ENCODE data around the gene NR5A2.

The NR5A2 gene

DNA sequence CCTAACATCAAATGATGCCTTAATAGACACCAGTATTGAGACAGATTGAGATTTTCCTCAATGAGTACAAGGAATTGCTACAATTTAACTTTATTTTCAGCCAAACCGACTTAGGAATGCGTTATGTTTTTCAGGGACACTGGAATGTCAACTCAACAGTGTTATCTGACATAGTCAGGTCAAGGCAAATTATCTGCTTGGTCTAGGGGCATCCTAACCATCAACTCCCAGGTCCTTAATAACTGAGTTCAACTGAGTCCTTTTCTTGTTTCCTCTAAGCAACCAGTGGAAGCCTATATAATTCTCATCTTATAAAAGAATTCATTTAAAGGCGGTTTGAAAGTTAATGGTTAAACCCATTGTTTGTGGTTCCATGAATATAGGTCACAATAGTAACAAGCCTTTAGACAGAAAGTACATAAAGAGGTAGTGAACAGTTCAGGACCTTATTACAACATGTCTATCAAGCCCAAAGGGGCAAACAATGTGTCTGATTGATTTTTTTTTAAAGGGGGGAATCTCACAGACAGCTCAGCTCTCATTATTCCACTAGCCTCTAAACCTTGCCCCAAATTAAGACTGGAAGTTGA is 32.3 kb upstream of the NR5A2 start:
- H3K4me3 ChIP-seq (ENCODE audit: low read depth, low read length), result no peak overlapping the region
- no peak for TF ChIP-seq MYC (IDR thresholded peaks at IDR 0.05; ENCODE audit: low read depth, low read length)
- TF ChIP-seq POLR2A (IDR thresholded peaks at IDR 0.05; ENCODE audit: extremely low read depth, insufficient read length), result no peak
- TF ChIP-seq, protein P1, sequence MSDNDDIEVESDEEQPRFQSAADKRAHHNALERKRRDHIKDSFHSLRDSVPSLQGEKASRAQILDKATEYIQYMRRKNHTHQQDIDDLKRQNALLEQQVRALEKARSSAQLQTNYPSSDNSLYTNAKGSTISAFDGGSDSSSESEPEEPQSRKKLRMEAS (IDR thresholded peaks at IDR 0.05; ENCODE audit: low read depth, low read length), result no peak
- TF ChIP-seq, protein P2, sequence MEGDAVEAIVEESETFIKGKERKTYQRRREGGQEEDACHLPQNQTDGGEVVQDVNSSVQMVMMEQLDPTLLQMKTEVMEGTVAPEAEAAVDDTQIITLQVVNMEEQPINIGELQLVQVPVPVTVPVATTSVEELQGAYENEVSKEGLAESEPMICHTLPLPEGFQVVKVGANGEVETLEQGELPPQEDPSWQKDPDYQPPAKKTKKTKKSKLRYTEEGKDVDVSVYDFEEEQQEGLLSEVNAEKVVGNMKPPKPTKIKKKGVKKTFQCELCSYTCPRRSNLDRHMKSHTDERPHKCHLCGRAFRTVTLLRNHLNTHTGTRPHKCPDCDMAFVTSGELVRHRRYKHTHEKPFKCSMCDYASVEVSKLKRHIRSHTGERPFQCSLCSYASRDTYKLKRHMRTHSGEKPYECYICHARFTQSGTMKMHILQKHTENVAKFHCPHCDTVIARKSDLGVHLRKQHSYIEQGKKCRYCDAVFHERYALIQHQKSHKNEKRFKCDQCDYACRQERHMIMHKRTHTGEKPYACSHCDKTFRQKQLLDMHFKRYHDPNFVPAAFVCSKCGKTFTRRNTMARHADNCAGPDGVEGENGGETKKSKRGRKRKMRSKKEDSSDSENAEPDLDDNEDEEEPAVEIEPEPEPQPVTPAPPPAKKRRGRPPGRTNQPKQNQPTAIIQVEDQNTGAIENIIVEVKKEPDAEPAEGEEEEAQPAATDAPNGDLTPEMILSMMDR (IDR thresholded peaks at IDR 0.05; ENCODE audit: low read depth, low read length), result no peak
- DNase-seq (ENCODE audit: low read depth), result no peak

- DNase-seq (ENCODE audit: low read depth), result no peak
- no peak overlapping the region for H3K4me3 ChIP-seq (ENCODE audit: low read depth, low read length)
- TF ChIP-seq, protein P2 (IDR thresholded peaks at IDR 0.05; ENCODE audit: low read depth, low read length), result no peak
- TF ChIP-seq, protein P1 (IDR thresholded peaks at IDR 0.05; ENCODE audit: low read depth, low read length), result no peak
- no peak for TF ChIP-seq POLR2A (IDR thresholded peaks at IDR 0.05; ENCODE audit: extremely low read depth, insufficient read length)
- no peak for TF ChIP-seq MYC (IDR thresholded peaks at IDR 0.05; ENCODE audit: low read depth, low read length)
Observed at GRCh38 chr1:200005165-200005564, 22.3 kb upstream of the NR5A2 start.

GRCh38 chr1:200006711-200007110 is 20.8 kb upstream of the NR5A2 start:
- DNase-seq (ENCODE audit: low read depth), result no peak
- no peak for TF ChIP-seq POLR2A (IDR thresholded peaks at IDR 0.05; ENCODE audit: extremely low read depth, insufficient read length)
- TF ChIP-seq, protein P2 (IDR thresholded peaks at IDR 0.05; ENCODE audit: low read depth, low read length), result no peak
- TF ChIP-seq MYC (IDR thresholded peaks at IDR 0.05; ENCODE audit: low read depth, low read length), result no peak
- TF ChIP-seq, protein P1 (IDR thresholded peaks at IDR 0.05; ENCODE audit: low read depth, low read length), result no peak

GRCh38 chr1:200015811-200016210 is 11.7 kb upstream of the NR5A2 start:
- no peak overlapping the region for H3K4me3 ChIP-seq (ENCODE audit: low read depth, low read length)
- TF ChIP-seq, protein P2 (IDR thresholded peaks at IDR 0.05; ENCODE audit: low read depth, low read length), result no peak
- TF ChIP-seq, protein P1 (IDR thresholded peaks at IDR 0.05; ENCODE audit: low read depth, low read length), result no peak
- TF ChIP-seq MYC (IDR thresholded peaks at IDR 0.05; ENCODE audit: low read depth, low read length) (no peak), POLR2A (IDR thresholded peaks at IDR 0.05; ENCODE audit: extremely low read depth, insufficient read length) (no peak)
- DNase-seq (ENCODE audit: low read depth), result no peak

More at GRCh38 chr1:200006711-200007110, 20.8 kb upstream of the NR5A2 start:
- no peak overlapping the region for H3K4me3 ChIP-seq (ENCODE audit: low read depth, low read length)

DNA sequence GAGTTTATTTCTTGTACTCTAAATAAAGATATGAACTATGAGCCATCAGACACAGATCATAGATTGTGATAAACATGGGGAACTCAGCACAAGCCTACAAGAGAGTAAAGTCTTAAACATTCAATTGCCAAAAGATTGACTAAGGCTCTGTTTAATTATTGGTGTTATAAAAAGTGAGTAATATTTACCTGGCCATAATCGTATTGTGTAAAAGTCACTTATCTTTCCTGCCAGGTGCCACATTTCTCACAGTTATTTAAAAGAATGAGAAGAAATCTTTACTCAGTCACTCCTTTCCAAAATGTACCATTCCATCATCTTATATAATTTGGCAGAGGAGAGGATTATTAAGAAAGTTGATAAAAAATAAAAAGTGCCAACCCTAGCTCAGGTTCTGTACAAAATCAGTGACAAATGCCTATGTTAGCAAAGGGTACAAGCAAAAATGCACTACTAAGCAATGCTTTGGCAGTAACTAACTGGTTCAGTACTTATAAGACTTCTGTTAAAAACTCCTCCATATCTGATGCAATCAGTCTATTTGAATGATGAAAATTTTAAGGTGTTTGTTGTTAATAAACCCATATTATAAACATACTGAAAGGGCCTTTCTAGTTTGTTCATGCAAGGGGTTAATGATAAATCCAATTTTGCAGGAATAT is 5.8 kb upstream of the NR5A2 start:
- H3K4me3 ChIP-seq (ENCODE audit: low read depth, low read length), result no peak overlapping the region
- no peak for DNase-seq (ENCODE audit: low read depth)
- TF ChIP-seq, protein P2 (IDR thresholded peaks at IDR 0.05; ENCODE audit: low read depth, low read length), result no peak
- TF ChIP-seq, protein P1 (IDR thresholded peaks at IDR 0.05; ENCODE audit: low read depth, low read length), result no peak
- no peak for TF ChIP-seq MYC (IDR thresholded peaks at IDR 0.05; ENCODE audit: low read depth, low read length)
- TF ChIP-seq POLR2A (IDR thresholded peaks at IDR 0.05; ENCODE audit: extremely low read depth, insufficient read length), result no peak

Measured in NB4 (cell line).